ENCODE results near the gene ACOD1.
"Not testable (repeated sequence)": the region's sequence is repeated elsewhere in the genome, so short reads cannot be mapped to it uniquely, and the experiment has no call there.

Gene ACOD1

GRCh38 chr13:76954538-76954937 is 6.2 kb downstream of the ACOD1 start:
- DNase-seq: no peak

GRCh38 chr13:76955193-76955592 is 6.9 kb downstream of the ACOD1 start:
- DNase-seq: no peak

DNA sequence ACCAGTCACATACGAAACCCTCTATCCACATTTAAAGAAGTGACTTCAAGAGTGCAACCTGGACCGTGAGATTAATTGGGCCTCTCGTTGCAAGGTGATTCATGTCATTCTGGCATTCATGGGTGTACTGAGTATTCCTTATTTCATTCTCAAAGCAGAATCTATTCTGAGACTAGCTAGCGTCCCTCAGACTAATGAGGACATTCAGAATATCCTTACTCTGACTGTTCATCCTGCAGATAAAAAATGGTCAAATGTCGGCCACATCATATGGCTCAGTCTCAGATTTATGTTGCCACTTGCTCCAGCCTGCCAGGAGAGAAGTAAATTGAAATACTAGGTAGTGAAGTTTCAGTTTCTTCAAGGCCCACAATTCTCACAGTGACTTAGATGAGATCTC is 7.3 kb downstream of the ACOD1 start:
- no peak for DNase-seq

GRCh38 chr13:76958841-76959432 is 10.6 kb downstream of the ACOD1 start:
- DNase-seq: no peak

- DNase-seq: not testable (repeated sequence)
Measured at GRCh38 chr13:76959734-76960133, 11.4 kb downstream of the ACOD1 start.

DNA sequence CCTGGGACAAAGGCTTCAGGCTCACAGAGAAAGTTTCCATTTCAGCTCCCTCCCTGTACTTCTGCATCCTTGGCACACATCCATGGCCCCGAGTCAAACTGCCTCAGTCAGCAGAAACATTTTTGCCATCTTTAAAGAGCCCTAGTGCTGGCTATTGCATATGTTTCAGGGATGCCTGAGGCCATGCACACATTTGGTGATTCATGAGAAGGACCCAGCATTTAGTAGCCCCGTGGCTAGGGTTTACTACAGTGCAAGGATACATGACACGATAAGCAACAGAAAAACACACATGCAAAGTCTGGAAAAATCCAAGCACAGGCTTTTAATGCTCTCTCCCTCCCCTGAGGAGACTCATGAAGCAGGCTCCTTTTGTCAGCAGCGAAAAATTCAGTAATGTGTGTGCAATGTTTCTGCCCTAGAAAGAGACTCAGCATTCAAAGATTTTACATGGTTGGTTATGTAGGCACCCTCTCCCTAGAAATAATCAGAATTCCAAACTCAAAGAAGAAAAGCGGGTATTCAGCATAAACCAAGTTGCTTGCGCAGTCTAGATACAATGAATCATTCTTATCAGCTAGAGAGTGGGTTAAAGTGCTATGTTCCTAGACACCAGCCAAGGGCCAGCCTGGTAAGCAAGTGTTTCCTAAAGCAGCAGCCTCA is 17.6 kb downstream of the ACOD1 start:
- DNase-seq: peak; percentile 1 to 3

GRCh38 chr13:76967031-76967430 is 18.7 kb downstream of the ACOD1 start:
- no peak for DNase-seq

DNA sequence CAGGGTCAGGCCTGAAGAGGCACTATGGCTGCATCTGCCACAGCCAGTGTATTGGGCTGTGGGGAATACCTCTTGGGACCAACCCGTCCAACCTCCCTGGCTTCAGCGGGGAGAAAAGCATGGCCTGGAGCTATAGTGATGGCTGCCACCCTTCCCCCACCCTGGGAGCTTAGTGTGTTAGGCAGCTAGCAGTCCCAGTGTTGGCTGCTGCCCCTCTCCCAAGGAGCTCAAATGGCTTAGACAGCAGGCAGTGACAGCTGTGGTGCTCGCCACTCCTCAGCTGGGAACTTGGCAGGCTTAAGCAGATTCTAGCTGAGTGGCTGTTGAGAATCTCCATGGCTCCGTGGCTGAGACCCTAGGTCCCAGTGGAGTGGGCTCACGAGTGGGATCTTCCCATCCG is 19.7 kb downstream of the ACOD1 start:
- DNase-seq: no peak

GRCh38 chr13:76969488-76970365 is 21.4 kb downstream of the ACOD1 start:
- DNase-seq: no peak

DNA sequence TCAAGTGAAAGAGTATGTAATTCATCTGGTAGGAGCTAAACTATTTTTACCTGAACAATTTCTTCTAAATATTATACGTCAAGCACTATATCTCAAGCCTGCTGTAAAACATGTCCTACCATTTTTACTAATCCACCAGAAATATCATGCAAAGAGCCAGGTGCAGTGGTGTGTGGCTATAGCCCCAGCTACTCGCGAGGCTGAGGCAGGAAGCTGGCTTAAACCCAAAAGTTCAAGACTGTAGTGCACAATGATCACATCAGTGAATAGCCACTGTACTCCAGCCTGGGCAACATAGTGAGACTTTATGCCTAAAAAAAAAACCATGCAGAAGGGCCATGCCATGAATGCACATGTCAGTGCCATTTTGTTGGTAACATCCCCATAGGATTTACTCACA is 22.9 kb downstream of the ACOD1 start:
- no peak for DNase-seq

GRCh38 chr13:76971851-76972829 is 23.8 kb downstream of the ACOD1 start:
- no peak for DNase-seq

DNA sequence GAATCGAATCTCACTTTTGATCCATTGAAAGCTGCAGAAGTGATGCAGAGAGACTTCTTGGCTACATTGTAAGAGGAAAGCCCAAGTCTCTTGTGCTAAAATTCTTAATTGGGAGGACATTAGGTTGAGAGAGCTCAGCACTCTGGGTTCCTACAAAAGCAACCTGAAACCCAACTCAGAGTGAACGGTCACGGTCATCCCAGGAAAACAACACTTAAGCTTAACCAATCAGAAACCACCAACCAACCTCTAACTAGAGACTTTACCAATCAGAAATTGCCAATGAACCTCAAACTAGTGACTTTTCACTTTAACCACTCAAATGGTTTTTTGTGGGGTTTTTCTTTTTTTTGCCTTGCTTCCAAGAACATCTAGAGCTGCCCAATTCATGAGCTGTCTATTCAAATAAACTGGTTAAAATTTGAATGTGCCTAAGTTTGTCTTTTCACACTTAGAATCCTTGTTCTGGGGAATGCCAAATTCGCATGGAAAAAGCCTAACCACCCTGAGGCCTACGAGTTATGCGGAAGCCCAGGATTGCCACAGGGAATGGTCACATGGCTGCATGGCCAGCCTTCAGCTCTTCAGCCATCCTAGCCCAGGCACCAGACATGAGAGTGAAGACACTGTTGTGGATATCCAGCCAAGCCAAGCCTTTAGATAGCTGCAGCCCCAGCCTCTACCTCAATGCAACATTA is 25.8 kb downstream of the ACOD1 start:
- no peak for DNase-seq

DNA sequence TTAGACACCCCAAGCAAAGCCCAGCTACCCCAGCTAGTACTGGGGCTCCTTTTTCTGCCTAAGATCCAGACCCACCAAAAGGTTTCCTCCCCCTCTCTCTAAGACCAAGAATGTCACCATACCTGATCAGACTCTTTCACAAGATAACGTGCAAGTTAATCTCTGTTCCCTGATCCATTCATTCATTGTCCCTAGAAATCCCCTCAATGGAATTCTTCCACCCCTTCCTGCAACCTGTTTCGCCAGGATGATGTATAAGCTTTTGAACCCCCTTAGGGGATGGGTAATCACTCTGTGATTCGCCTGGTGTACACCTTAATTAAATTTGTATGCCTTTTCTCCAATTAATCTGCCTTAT is 26.3 kb downstream of the ACOD1 start:
- no peak for DNase-seq

GRCh38 chr13:76975863-76976262 is 27.6 kb downstream of the ACOD1 start:
- DNase-seq: no peak

- DNase-seq: no peak
Measured at GRCh38 chr13:76976490-76976889, 28.2 kb downstream of the ACOD1 start.

DNA sequence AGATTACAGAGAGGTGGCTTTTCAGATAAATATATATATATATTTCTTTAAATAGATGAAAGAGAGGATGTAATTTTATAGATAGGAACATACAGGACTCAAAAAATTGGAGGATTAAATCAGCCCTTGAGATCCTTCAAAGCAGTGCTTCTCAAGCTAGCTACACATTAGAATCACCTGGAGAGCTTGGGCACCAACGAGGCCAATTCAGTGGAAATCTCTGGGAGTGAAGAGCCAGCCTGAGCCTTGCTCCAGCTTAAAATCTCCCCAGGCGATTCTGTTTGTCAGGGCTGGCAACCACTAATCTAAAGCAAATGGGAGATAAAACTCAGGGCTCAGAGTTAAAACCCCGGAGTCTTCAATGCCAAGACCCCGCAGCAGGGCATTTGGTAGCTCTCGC is 28.6 kb downstream of the ACOD1 start:
- DNase-seq: no peak

DNA sequence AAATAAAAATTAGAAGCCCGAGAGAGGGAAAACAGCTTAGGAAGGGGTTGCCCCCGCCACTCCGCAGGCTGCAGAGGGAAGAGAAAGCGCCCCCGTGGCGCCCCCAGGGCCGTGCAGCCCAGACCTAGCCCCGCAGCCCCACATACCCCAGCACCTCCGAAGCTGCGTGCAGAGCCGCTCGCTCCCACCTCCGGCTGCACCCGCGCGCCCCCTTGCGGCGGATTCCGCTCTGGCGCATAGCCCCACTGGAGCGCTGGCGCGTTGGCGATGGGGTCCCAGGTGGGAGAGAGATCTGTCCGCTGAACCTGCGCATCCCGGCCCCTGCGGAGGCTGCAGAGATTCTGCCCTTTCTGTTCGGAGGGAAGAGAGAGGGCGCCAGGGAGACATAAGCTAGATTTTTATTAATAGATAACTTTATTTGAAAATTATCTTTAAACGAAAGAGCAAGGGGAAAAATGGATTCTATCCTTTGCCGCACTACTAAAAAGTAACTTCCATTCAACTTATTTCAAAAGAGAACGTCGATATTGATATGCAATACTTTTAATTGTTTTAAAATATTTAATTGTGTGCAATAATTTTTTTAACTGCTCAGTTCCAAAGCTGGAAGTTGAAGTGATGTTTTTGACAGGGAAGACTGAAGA is 31.9 kb downstream of the ACOD1 start:
- DNase-seq: peak in 1 of 2 donors; percentile 54

- DNase-seq: no peak
Measured at GRCh38 chr13:76982061-76982460, 33.8 kb downstream of the ACOD1 start.

DNA sequence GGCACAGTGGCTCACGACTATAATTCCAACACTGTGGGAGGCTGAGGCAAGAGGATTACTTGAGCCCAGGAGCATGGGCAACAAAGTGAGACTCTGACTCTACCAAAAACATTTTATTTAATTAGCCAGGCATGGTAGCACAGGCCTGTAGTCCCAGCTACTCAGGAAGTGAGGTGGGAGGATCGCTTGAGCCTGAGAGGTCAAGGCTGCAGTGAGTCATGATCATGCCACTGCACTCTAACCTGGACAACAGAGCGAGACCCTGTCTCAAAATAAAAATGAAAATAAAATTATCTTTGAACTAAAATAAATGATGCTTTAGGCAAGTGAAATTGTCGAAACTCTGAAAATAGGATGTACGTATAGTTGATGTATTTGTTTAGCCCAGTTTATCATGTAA is 35.4 kb downstream of the ACOD1 start:
- DNase-seq: no peak

DNA sequence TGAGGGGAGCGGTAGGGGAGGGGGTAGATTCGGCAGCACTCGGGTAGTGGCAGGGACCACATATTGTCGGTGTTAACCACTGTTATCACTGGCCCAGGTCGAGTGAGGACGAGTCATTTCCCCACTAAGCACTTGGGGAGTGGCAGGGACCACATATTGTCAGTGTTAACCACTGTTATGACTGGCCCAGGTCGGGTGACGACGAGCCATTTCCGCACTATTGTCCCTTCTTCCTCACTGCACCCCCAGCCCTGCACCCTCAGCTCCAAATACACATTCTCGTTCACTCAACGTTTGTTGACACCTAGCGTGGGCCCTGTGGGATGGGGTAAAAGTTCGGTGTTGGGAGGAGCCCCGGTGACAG is 43.1 kb downstream of the ACOD1 start:
- no peak for DNase-seq

- DNase-seq: peak; percentile 90 to 91
Measured at GRCh38 chr13:76991796-76992547, 43.7 kb downstream of the ACOD1 start, which contains the start of gene CLN5. Gene CLN5, plus strand, starts transcription at chr13:76992081. Its CDS starts 18 bp downstream, at chr13:76992099.
